SK-N-SH treated with all-trans-retinoic acid at 6 μM for 48 hours (cell line): ENCODE results near the gene CNTNAP2.
A peak's percentile ranks its signal among the peaks of the same experiment; 100 is the strongest.

Experiments used
- ATAC-seq: fragments of 200-7000 bp; cut with Tn5 transposase; 3 replicates; pipeline ENCODE4 v1.9.1; 2020; ENCODE audit warnings: mild to moderate bottlenecking, moderate library complexity
- ARNTL ChIP-seq: fragments of 450-650 bp; formaldehyde crosslinking; IDR thresholded peaks from 2 replicates; pipeline ENCODE4 v1.5.0; 2020; ENCODE audit warnings: low read depth, mild to moderate bottlenecking, moderate library complexity, borderline replicate concordance
- BACH2 ChIP-seq: fragments of 250-450 bp; sonication (Bioruptor Pico); IDR thresholded peaks from 2 replicates; pipeline ENCODE4 v1.9.0; 2021; ENCODE audit warnings: mild to moderate bottlenecking, borderline replicate concordance
- CSDC2 ChIP-seq: fragments of 250-450 bp; sonication (Bioruptor Pico); IDR thresholded peaks from 2 replicates; pipeline ENCODE4 v1.5.0; 2020; ENCODE audit warnings: mild to moderate bottlenecking, moderate library complexity
- CSRNP3 ChIP-seq: fragments of 250-450 bp; sonication (Bioruptor Pico); IDR thresholded peaks from 2 replicates; pipeline ENCODE4 v1.5.1; 2021; ENCODE audit warnings: mild to moderate bottlenecking, moderate library complexity
- ESRRG ChIP-seq: fragments of 250-450 bp; sonication (Bioruptor Pico); IDR thresholded peaks from 2 replicates; pipeline ENCODE4 v1.6.1; 2021; ENCODE audit warnings: mild to moderate bottlenecking
- GLIS3 ChIP-seq: fragments of 250-450 bp; sonication (Bioruptor Pico); IDR thresholded peaks from 2 replicates; pipeline ENCODE4 v1.5.0; 2020; ENCODE audit warnings: mild to moderate bottlenecking, moderate library complexity
- ISL1 ChIP-seq: fragments of 250-450 bp; sonication (Bioruptor Pico); IDR thresholded peaks from 2 replicates; pipeline ENCODE4 v2.1.2; 2022; ENCODE audit warnings: mild to moderate bottlenecking, moderate library complexity
- OSR1 ChIP-seq: fragments of 250-450 bp; sonication (Bioruptor Pico); IDR thresholded peaks from 2 replicates; pipeline ENCODE4 v1.8.0; 2022; ENCODE audit warnings: moderate library complexity, mild to moderate bottlenecking, inconsistent platforms
- PATZ1 ChIP-seq: fragments of 250-450 bp; sonication (Bioruptor Pico); IDR thresholded peaks from 2 replicates; pipeline ENCODE4 v1.8.0; 2020; ENCODE audit warnings: mild to moderate bottlenecking, moderate library complexity, borderline replicate concordance
- PPARA ChIP-seq: fragments of 250-450 bp; sonication (Bioruptor Pico); IDR thresholded peaks from 2 replicates; pipeline ENCODE4 v1.5.0; 2020; ENCODE audit warnings: mild to moderate bottlenecking, borderline replicate concordance
- RARB ChIP-seq: fragments of 250-450 bp; sonication (Bioruptor Pico); IDR thresholded peaks from 2 replicates; pipeline ENCODE4 v1.8.0; 2021; ENCODE audit warnings: mild to moderate bottlenecking, moderate library complexity
- SNAI2 ChIP-seq: fragments of 250-450 bp; sonication (Bioruptor Pico); IDR thresholded peaks from 2 replicates; pipeline ENCODE4 v1.5.0; 2020; ENCODE audit warnings: mild to moderate bottlenecking, moderate library complexity
- TCF4 ChIP-seq: fragments of 250-450 bp; sonication (Bioruptor Pico); IDR thresholded peaks from 2 replicates; pipeline ENCODE4 v1.8.0; 2021; ENCODE audit warnings: mild to moderate bottlenecking, moderate library complexity, borderline replicate concordance
- TOX ChIP-seq: fragments of 250-450 bp; sonication (Bioruptor Pico); IDR thresholded peaks from 2 replicates; pipeline ENCODE4 v1.8.0; 2021; ENCODE audit warnings: mild to moderate bottlenecking, moderate library complexity, borderline replicate concordance
- TSHZ2 ChIP-seq: fragments of 250-450 bp; sonication (Bioruptor Pico); IDR thresholded peaks from 2 replicates; pipeline ENCODE4 v1.5.0; 2020; ENCODE audit warnings: mild to moderate bottlenecking, moderate library complexity
- ZC3H10 ChIP-seq: fragments of 250-450 bp; sonication (Bioruptor Pico); IDR thresholded peaks from 2 replicates; pipeline ENCODE4 v1.5.1; 2021; ENCODE audit warnings: mild to moderate bottlenecking, moderate library complexity
- ZFP3 ChIP-seq: fragments of 250-450 bp; sonication (Bioruptor Pico); IDR thresholded peaks from 2 replicates; pipeline ENCODE4 v1.5.0; 2020; ENCODE audit warnings: mild to moderate bottlenecking, moderate library complexity
- ZFP30 ChIP-seq: fragments of 450-650 bp; formaldehyde crosslinking; IDR thresholded peaks from 2 replicates; pipeline ENCODE4 v1.5.0; 2022; ENCODE audit warnings: mild to moderate bottlenecking, moderate library complexity
- ZNF565 ChIP-seq: fragments of 450-650 bp; formaldehyde crosslinking; conservative IDR thresholded peaks from 2 replicates; pipeline ENCODE4 v1.5.0; 2020; ENCODE audit warnings: low read depth, mild to moderate bottlenecking, moderate library complexity
- ZNF70 ChIP-seq: fragments of 450-650 bp; formaldehyde crosslinking; IDR thresholded peaks from 2 replicates; pipeline ENCODE4 v1.5.0; 2020; ENCODE audit warnings: mild to moderate bottlenecking, moderate library complexity
- ZNF8 ChIP-seq: fragments of 450-650 bp; formaldehyde crosslinking; IDR thresholded peaks from 2 replicates; pipeline ENCODE4 v1.5.0; 2020; ENCODE audit warnings: mild to moderate bottlenecking, moderate library complexity
- TF ChIP-seq, protein P1 (sequence below): fragments of 250-450 bp; sonication (Bioruptor Pico); IDR thresholded peaks from 2 replicates; pipeline ENCODE4 v1.8.0; 2021; ENCODE audit warnings: low read depth, mild to moderate bottlenecking, moderate library complexity, borderline replicate concordance
- TF ChIP-seq, protein P2 (sequence below): fragments of 250-450 bp; sonication (Bioruptor Pico); IDR thresholded peaks from 2 replicates; pipeline ENCODE4 v1.5.1; 2020; ENCODE audit warnings: low read depth, mild to moderate bottlenecking, moderate library complexity

Gene CNTNAP2

DNA sequence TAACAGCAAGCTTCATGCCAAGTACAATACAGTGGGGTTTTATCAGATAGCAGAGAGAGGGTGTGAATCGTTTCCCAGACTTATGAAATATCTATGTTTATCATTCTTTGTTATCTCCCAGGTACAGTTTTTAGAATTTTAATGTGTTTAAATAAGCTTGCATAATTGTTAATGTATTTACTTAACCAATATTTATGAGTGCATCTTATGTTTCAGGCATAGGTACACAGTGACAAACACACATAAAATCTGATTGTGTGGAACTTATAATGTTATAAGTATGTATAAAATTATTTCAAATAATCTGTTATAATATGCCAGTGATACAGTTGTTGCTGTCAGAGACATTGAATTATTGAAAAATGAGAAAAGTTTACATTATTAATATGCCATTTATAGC is 1462.5 kb downstream of the CNTNAP2 start:
- no peak for TF ChIP-seq ZNF8 (CRISPR knock-in tag)
- 0 out of 2 replicates have a peak, but pooled peaks have one; percentile 9 for TF ChIP-seq ISL1 (CRISPR knock-in tag)
- no peak for ATAC-seq

- peak; percentile 54; the same call in 2 of the 3 replicates for ATAC-seq
- no peak for TF ChIP-seq ZFP3 (CRISPR knock-in tag)
- TF ChIP-seq SNAI2 (CRISPR knock-in tag) = 0 out of 2 replicates have a peak, but pooled peaks have one; percentile 59
- TF ChIP-seq ESRRG (CRISPR knock-in tag) = no peak
- no peak for TF ChIP-seq RARB (CRISPR knock-in tag)
- 0 out of 2 replicates have a peak, but pooled peaks have one; percentile 34 for TF ChIP-seq ZNF565 (CRISPR knock-in tag)
- no peak for TF ChIP-seq TOX
- TF ChIP-seq ARNTL = no peak
- TF ChIP-seq, protein P1, sequence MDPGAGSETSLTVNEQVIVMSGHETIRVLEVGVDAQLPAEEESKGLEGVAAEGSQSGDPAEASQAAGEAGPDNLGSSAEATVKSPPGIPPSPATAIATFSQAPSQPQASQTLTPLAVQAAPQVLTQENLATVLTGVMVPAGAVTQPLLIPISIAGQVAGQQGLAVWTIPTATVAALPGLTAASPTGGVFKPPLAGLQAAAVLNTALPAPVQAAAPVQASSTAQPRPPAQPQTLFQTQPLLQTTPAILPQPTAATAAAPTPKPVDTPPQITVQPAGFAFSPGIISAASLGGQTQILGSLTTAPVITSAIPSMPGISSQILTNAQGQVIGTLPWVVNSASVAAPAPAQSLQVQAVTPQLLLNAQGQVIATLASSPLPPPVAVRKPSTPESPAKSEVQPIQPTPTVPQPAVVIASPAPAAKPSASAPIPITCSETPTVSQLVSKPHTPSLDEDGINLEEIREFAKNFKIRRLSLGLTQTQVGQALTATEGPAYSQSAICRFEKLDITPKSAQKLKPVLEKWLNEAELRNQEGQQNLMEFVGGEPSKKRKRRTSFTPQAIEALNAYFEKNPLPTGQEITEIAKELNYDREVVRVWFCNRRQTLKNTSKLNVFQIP (CRISPR knock-in tag) = no peak
- no peak for TF ChIP-seq ZFP30 (CRISPR knock-in tag)
- peak; percentile 57; the same call in 1 of the 2 replicates for TF ChIP-seq ISL1 (CRISPR knock-in tag)
- no peak for TF ChIP-seq PPARA (CRISPR knock-in tag)
- TF ChIP-seq GLIS3 (CRISPR knock-in tag) = no peak
- TF ChIP-seq ZNF8 (CRISPR knock-in tag) = peak; percentile 37
- no peak for TF ChIP-seq ZC3H10 (CRISPR knock-in tag)
- TF ChIP-seq CSDC2 = no peak
- TF ChIP-seq, protein P2, sequence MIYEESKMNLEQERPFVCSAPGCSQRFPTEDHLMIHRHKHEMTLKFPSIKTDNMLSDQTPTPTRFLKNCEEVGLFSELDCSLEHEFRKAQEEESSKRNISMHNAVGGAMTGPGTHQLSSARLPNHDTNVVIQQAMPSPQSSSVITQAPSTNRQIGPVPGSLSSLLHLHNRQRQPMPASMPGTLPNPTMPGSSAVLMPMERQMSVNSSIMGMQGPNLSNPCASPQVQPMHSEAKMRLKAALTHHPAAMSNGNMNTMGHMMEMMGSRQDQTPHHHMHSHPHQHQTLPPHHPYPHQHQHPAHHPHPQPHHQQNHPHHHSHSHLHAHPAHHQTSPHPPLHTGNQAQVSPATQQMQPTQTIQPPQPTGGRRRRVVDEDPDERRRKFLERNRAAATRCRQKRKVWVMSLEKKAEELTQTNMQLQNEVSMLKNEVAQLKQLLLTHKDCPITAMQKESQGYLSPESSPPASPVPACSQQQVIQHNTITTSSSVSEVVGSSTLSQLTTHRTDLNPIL (CRISPR knock-in tag) = peak; percentile 57; the same call in 1 of the 2 replicates
- TF ChIP-seq CSRNP3 (CRISPR knock-in tag) = no peak
- TF ChIP-seq BACH2 (CRISPR knock-in tag) = no peak
- no peak for TF ChIP-seq OSR1 (CRISPR knock-in tag)
- TF ChIP-seq TSHZ2 (CRISPR knock-in tag) = peak; percentile 98
- TF ChIP-seq ZNF70 (CRISPR knock-in tag) = peak; percentile 37
- TF ChIP-seq TCF4 (CRISPR knock-in tag) = peak; percentile 90
- no peak for TF ChIP-seq PATZ1
Observed at GRCh38 chr7:147584771-147585193, 1468.2 kb downstream of the CNTNAP2 start.

GRCh38 chr7:147586110-147586509 is 1469.5 kb downstream of the CNTNAP2 start:
- no peak for ATAC-seq
- TF ChIP-seq ISL1 (CRISPR knock-in tag) = no peak
- TF ChIP-seq, protein P1 (CRISPR knock-in tag) = no peak
- no peak for TF ChIP-seq ZNF70 (CRISPR knock-in tag)
- TF ChIP-seq CSDC2 = no peak
- TF ChIP-seq ZNF8 (CRISPR knock-in tag) = no peak
- TF ChIP-seq TCF4 (CRISPR knock-in tag) = no peak
- no peak for TF ChIP-seq ZC3H10 (CRISPR knock-in tag)
- TF ChIP-seq TOX = no peak
- TF ChIP-seq, protein P2 (CRISPR knock-in tag) = no peak
- no peak for TF ChIP-seq SNAI2 (CRISPR knock-in tag)
- TF ChIP-seq CSRNP3 (CRISPR knock-in tag) = no peak
- no peak for TF ChIP-seq BACH2 (CRISPR knock-in tag)
